Inferior parietal cortex (tissue), 1 donor: ENCODE results near the gene ROR2.
"Not testable (repeated sequence)": the region's sequence is repeated elsewhere in the genome, so short reads cannot be mapped to it uniquely, and the experiment has no call there.

Experiments used
- DNase-seq: peaks from one replicate; pipeline ENCODE4 v3.0.0-alpha.2; 2016; ENCODE audit errors: extremely low spot score

ROR2 gene

GRCh38 chr9:91924090-91924489, 25.9 kb downstream of the ROR2 start:
- no peak for DNase-seq

GRCh38 chr9:91923145-91923544, 26.9 kb downstream of the ROR2 start:
- no peak for DNase-seq

- no peak for DNase-seq
Measured at GRCh38 chr9:91921371-91921770, 28.7 kb downstream of the ROR2 start.

GRCh38 chr9:91920630-91921350, 29.2 kb downstream of the ROR2 start:
- no peak for DNase-seq

GRCh38 chr9:91919621-91920020, 30.4 kb downstream of the ROR2 start:
- no peak for DNase-seq

GRCh38 chr9:91917436-91917835, 32.6 kb downstream of the ROR2 start:
- no peak for DNase-seq

GRCh38 chr9:91915524-91916263, 34.3 kb downstream of the ROR2 start:
- no peak for DNase-seq

GRCh38 chr9:91914937-91915336, 35.1 kb downstream of the ROR2 start:
- DNase-seq, result no peak

- DNase-seq, result no peak
Measured at GRCh38 chr9:91914404-91914803, 35.6 kb downstream of the ROR2 start.

- DNase-seq, result no peak
Measured at GRCh38 chr9:91913986-91914385, 36.0 kb downstream of the ROR2 start.

GRCh38 chr9:91913096-91913495, 36.9 kb downstream of the ROR2 start:
- DNase-seq, result no peak

- DNase-seq, result no peak
Measured at GRCh38 chr9:91911657-91912056, 38.4 kb downstream of the ROR2 start.

- not testable (repeated sequence) for DNase-seq
Measured at GRCh38 chr9:91909256-91909655, 40.8 kb downstream of the ROR2 start.

GRCh38 chr9:91908746-91909145, 41.3 kb downstream of the ROR2 start:
- no peak for DNase-seq

- no peak for DNase-seq
Measured at GRCh38 chr9:91908293-91908623, 41.8 kb downstream of the ROR2 start.

GRCh38 chr9:91907484-91908292, 42.3 kb downstream of the ROR2 start:
- DNase-seq, result no peak

GRCh38 chr9:91905991-91906469, 44.0 kb downstream of the ROR2 start:
- DNase-seq, result no peak

- no peak for DNase-seq
Measured at GRCh38 chr9:91905237-91905650, 44.8 kb downstream of the ROR2 start.

GRCh38 chr9:91904588-91905236, 45.3 kb downstream of the ROR2 start:
- no peak for DNase-seq

GRCh38 chr9:91903126-91903911, 46.7 kb downstream of the ROR2 start:
- no peak for DNase-seq

GRCh38 chr9:91902475-91903125, 47.4 kb downstream of the ROR2 start:
- no peak for DNase-seq
